ENCODE measurements around the gene SPRR2D.

Gene SPRR2D

GRCh38 chr1:153001382-153001781 is 39.5 kb downstream of the SPRR2D start, which contains the start of gene SPRR3:
SPRR3 (plus strand) TSS chr1:153001749; CDS start chr1:153003021, 1,272 bp downstream.
- no peak for DNase-seq

GRCh38 chr1:153000294-153000693 is 40.6 kb downstream of the SPRR2D start:
- no peak for DNase-seq

GRCh38 chr1:152999818-153000217 is 41.1 kb downstream of the SPRR2D start:
- no peak for DNase-seq

- DNase-seq: no peak
Observed at GRCh38 chr1:152998476-152998875, 42.4 kb downstream of the SPRR2D start.

GRCh38 chr1:152997901-152998300 is 43.0 kb downstream of the SPRR2D start:
- DNase-seq: no peak

GRCh38 chr1:152996633-152997400 is 44.1 kb downstream of the SPRR2D start:
- no peak for DNase-seq

GRCh38 chr1:152995842-152996241 is 45.1 kb downstream of the SPRR2D start:
- no peak for DNase-seq

- no peak for DNase-seq
Observed at GRCh38 chr1:152993186-152993585, 47.7 kb downstream of the SPRR2D start.
